IMR-90 (cell line): ENCODE measurements around the gene C16orf74. TPM values are rescaled to one million over a fixed set of nuclear protein-coding genes. Genes with fewer than 3 reads are reported as not detected.
A peak's percentile ranks its signal among the peaks of the same experiment; 100 is the strongest.

Experiments
- ATAC-seq: fragments of 200-7000 bp; cut with Tn5 transposase; 2 replicates; pipeline ENCODE4 v1.9.1; 2020; ENCODE audit warnings: low read depth, mild to moderate bottlenecking, moderate library complexity
- BruUV-seq: library from RNA; stranded (reverse); fragments of 400-500 nt; replicated peaks from 2 replicates; lab custom pipeline; 2021; lab: Mats Ljungman, UMichigan
- CTCF ChIA-PET: fragments of 300-600 bp; formaldehyde crosslinking; extraction: SDS; loops from one replicate; lab custom pipeline; 2021; ENCODE audit warnings: antibody characterized with exemption; lab: Yijun Ruan, JAX
- POLR2A ChIA-PET: fragments of 300-600 bp; sonication (Branson Sonifier 250); formaldehyde crosslinking; loops from one replicate; lab custom pipeline; 2022; ENCODE audit warnings: antibody characterized with exemption; ENCODE audit not compliant: unreplicated experiment; lab: Charles Lee
- DNase-seq: peaks from one replicate; pipeline ENCODE4 v3.0.0; 2013
- H2AFZ ChIP-seq: replicated peaks from 2 replicates; pipeline ENCODE3; 2013; ENCODE audit warnings: low read length, mild to moderate bottlenecking; ENCODE audit not compliant: poor library complexity
- H2AK5ac ChIP-seq: 2 replicates; pipeline ENCODE4 v1.6.1; 2013; ENCODE audit warnings: low read depth, low read length, inconsistent platforms
- H2AK9ac ChIP-seq: replicated peaks from 2 replicates; pipeline ENCODE3; 2013; ENCODE audit warnings: mild to moderate bottlenecking, low read depth, low read length, moderate library complexity; ENCODE audit not compliant: poor library complexity
- H2BK120ac ChIP-seq: 2 replicates; pipeline ENCODE4 v1.6.1; 2013; ENCODE audit warnings: low read depth, low read length, inconsistent platforms
- H2BK15ac ChIP-seq: 3 replicates; pipeline ENCODE4 v1.6.1; 2013; ENCODE audit warnings: low read depth, low read length, inconsistent platforms
- H2BK20ac ChIP-seq: 2 replicates; pipeline ENCODE4 v1.6.1; 2013; ENCODE audit warnings: low read depth, mild to moderate bottlenecking, inconsistent platforms, low read length, moderate library complexity
- H2BK5ac ChIP-seq: 2 replicates; pipeline ENCODE4 v1.6.1; 2013; ENCODE audit warnings: mild to moderate bottlenecking, low read depth, low read length, inconsistent platforms; ENCODE audit not compliant: poor library complexity, severe bottlenecking
- H3K14ac ChIP-seq: replicated peaks from 2 replicates; pipeline ENCODE4 v1.6.1; 2013; ENCODE audit warnings: low read depth, low read length, inconsistent platforms
- H3K18ac ChIP-seq: 2 replicates; pipeline ENCODE4 v1.6.1; 2013; ENCODE audit warnings: low read depth, low read length, control low read depth
- H3K23ac ChIP-seq: 2 replicates; pipeline ENCODE4 v1.6.1; 2013; ENCODE audit warnings: low read depth, low read length, inconsistent platforms
- H3K27ac ChIP-seq: 2 replicates; pipeline ENCODE4 v1.5.1; 2013; ENCODE audit warnings: mild to moderate bottlenecking, control low read depth, low read length; ENCODE audit not compliant: insufficient read depth
- H3K27me3 ChIP-seq: 2 replicates; pipeline ENCODE4 v1.6.1; 2013; ENCODE audit warnings: low read length; ENCODE audit not compliant: control insufficient read depth, insufficient read depth
- H3K36me3 ChIP-seq: 2 replicates; pipeline ENCODE4 v1.6.1; 2013; ENCODE audit warnings: low read length, mixed read lengths; ENCODE audit not compliant: control insufficient read depth, insufficient read depth
- H3K4ac ChIP-seq: 2 replicates; pipeline ENCODE4 v1.6.1; 2013; ENCODE audit warnings: low read depth, low read length, inconsistent platforms
- H3K4me1 ChIP-seq: 2 replicates; pipeline ENCODE4 v1.6.1; 2013; ENCODE audit warnings: low read length, mixed read lengths; ENCODE audit not compliant: control insufficient read depth, insufficient read depth
- H3K4me2 ChIP-seq: 2 replicates; pipeline ENCODE4 v1.6.1; 2013; ENCODE audit warnings: low read depth, mild to moderate bottlenecking, control low read depth, low read length, moderate library complexity
- H3K4me3 ChIP-seq: 2 replicates; pipeline ENCODE4 v1.5.1; 2013; ENCODE audit warnings: low read depth, mild to moderate bottlenecking, control low read depth, low read length, moderate library complexity; ENCODE audit not compliant: insufficient read depth
- H3K56ac ChIP-seq: 2 replicates; pipeline ENCODE4 v1.6.1; 2013; ENCODE audit warnings: low read length, inconsistent platforms; ENCODE audit not compliant: insufficient read depth; ENCODE audit errors: extremely low read depth
- H3K79me1 ChIP-seq, 2 experiments: 2 replicates each; pipeline ENCODE4 v1.6.1; 2013; ENCODE audit warnings: low read length in 2 of 2, inconsistent platforms in 1 of 2, low read depth in 1 of 2
- H3K9ac ChIP-seq: 2 replicates; pipeline ENCODE4 v1.6.1; 2013; ENCODE audit warnings: low read depth, low read length, control low read depth
- H3K9me1 ChIP-seq: 2 replicates; pipeline ENCODE4 v1.6.1; 2013; ENCODE audit warnings: low read length, inconsistent platforms; ENCODE audit not compliant: insufficient read depth
- H3K9me3 ChIP-seq: 2 replicates; pipeline ENCODE4 v1.6.1; 2013; ENCODE audit warnings: low read length; ENCODE audit not compliant: control insufficient read depth, insufficient read depth
- H4K20me1 ChIP-seq: 2 replicates; pipeline ENCODE4 v1.6.1; 2013; ENCODE audit warnings: low read length, inconsistent platforms; ENCODE audit not compliant: insufficient read depth
- H4K5ac ChIP-seq: 2 replicates; pipeline ENCODE4 v1.6.1; 2013; ENCODE audit warnings: mild to moderate bottlenecking, low read depth, low read length, control low read depth
- H4K8ac ChIP-seq, 2 experiments: 2 replicates each; pipeline ENCODE4 v1.6.1; 2013; ENCODE audit warnings: low read depth in 2 of 2, low read length in 2 of 2, control low read depth in 1 of 2, inconsistent platforms in 1 of 2
- H4K91ac ChIP-seq: 2 replicates; pipeline ENCODE4 v1.6.1; 2013; ENCODE audit warnings: low read depth, low read length, inconsistent platforms; ENCODE audit not compliant: insufficient read depth
- BHLHE40 ChIP-seq: fragments of 150-350 bp; IDR thresholded peaks from 2 replicates; pipeline ENCODE4 v1.6.1; 2016; ENCODE audit warnings: mild to moderate bottlenecking, low read depth, low read length
- CEBPB ChIP-seq: IDR thresholded peaks from 2 replicates; pipeline ENCODE4 v1.6.1; 2012; ENCODE audit warnings: low read depth, low read length, improper control_type of control experiment
- ELK1 ChIP-seq: fragments of 150-350 bp; IDR thresholded peaks from 2 replicates; pipeline ENCODE4 v1.6.1; 2016; ENCODE audit warnings: low read depth, mild to moderate bottlenecking, low read length, moderate library complexity, borderline replicate concordance
- FOS ChIP-seq: fragments of 150-350 bp; IDR thresholded peaks from 2 replicates; pipeline ENCODE4 v1.6.1; 2016; ENCODE audit warnings: low read depth, low read length
- NFE2L2 ChIP-seq: fragments of 150-350 bp; IDR thresholded peaks from 2 replicates; pipeline ENCODE4 v1.6.1; 2016; ENCODE audit warnings: low read depth, mild to moderate bottlenecking, low read length
- POLR2A ChIP-seq: IDR thresholded peaks from 2 replicates; pipeline ENCODE4 v1.6.1; 2012; ENCODE audit warnings: mild to moderate bottlenecking, low read depth, low read length
- RAD21 ChIP-seq: IDR thresholded peaks from 2 replicates; pipeline ENCODE4 v1.6.1; 2012; ENCODE audit warnings: low read length, improper control_type of control experiment
- RCOR1 ChIP-seq: IDR thresholded peaks from 2 replicates; pipeline ENCODE4 v1.6.1; 2012; ENCODE audit warnings: mild to moderate bottlenecking, low read length, improper control_type of control experiment; ENCODE audit not compliant: insufficient replicate concordance
- WGBS, 2 experiments: methylation state at CpG; one replicate each; pipeline versions ENCODE4 v1.1.5 to v1.1.7; 2013; ENCODE audit warnings: missing lambda C conversion rate in 2 of 2; ENCODE audit not compliant: insufficient read length in 1 of 2; ENCODE audit errors: extremely low coverage in 2 of 2; 5-methylcytosine and 5-hydroxymethylcytosine counted together
- dilution Hi-C: fragments of 300-500 bp; cut with HindIII; formaldehyde crosslinking; loops from one replicate; pipeline ENCODE4 v1.14.3; 2018; ENCODE audit warnings: low sequenced_read_pairs; ENCODE audit not compliant: unreplicated experiment
- in situ Hi-C: fragments of 300-500 bp; cut with MboI; formaldehyde crosslinking; loops from 3 replicates; pipeline ENCODE4 v1.14.3; 2019; ENCODE audit warnings: low sequenced_read_pairs, inconsistent platforms, mixed read lengths
- intact Hi-C: fragments of 100-400 bp; cut with micrococcal nuclease; formaldehyde crosslinking; loops from 2 replicates; pipeline ENCODE4 v1.10.0; 2022
- polyA plus RNA-seq, 3 experiments: library from polyadenylated mRNA; depleted of rRNA; stranded (reverse); fragments of >200 nt; gene quantifications; 2 replicates each; pipeline ENCODE4 v1.2.3, GENCODE V29; 2012; ENCODE audit warnings: low replicate concordance in 1 of 3
- total RNA-seq: library from RNA; depleted of rRNA; stranded (reverse); fragments of >200 nt; gene quantifications from 2 replicates; pipeline ENCODE4 v1.2.3, GENCODE V29; 2012

C16orf74 gene
- total and polyA plus RNA-seq, 2 of the 4 experiments (the other 2 are of a cell fraction) = 4.5 to 12.2 TPM

GRCh38 chr16:85768199-85768598 is 17.3 kb upstream of the C16orf74 start:
- Histone ChIP-seq H3K4ac (peak overlapping the region; percentile 91), H3K27me3 (no peaks in the 10 kb centered on the region), H4K5ac (peak overlapping the region; percentile 42; the same call in 1 of the 2 replicates), H2BK5ac (peak overlapping the region; percentile 4), H3K79me1 (peaks cover 0 to 10% of the 10 kb centered on the region in 2 experiments; a peak in 1 of 4 replicates), H3K9ac (no peak overlapping the region), H3K18ac (no peak overlapping the region), H3K56ac (peak overlapping the region; percentile 13; the same call in 1 of the 2 replicates), H2BK120ac (peak overlapping the region; percentile 81), H3K23ac (no peak overlapping the region), H3K9me3 (no peaks in the 10 kb centered on the region), H2AK9ac (peak overlapping the region; percentile 86), H2BK15ac (peak overlapping the region; percentile 62; the same call in 1 of the 3 replicates), H3K4me3 (no peak overlapping the region), H4K20me1 (no peaks in the 10 kb centered on the region), H3K4me2 (no peak overlapping the region), H3K14ac (peak overlapping the region; percentile 53; the same call in 1 of the 2 replicates), H3K36me3 (peaks cover 2% of the 10 kb centered on the region), H4K91ac (peak overlapping the region; percentile 86), H2BK20ac (peak overlapping the region; percentile 77), H3K4me1 (peaks cover 10% of the 10 kb centered on the region), H2AFZ (peak overlapping the region; percentile 94), H4K8ac (peak overlapping the region; percentile 43 to 70; a peak in 3 of 4 replicates), H3K27ac (no peak overlapping the region), H3K9me1 (peaks cover 16% of the 10 kb centered on the region), H2AK5ac (peak overlapping the region; percentile 69)
- no peak for TF ChIP-seq BHLHE40
- no peak for TF ChIP-seq FOS
- TF ChIP-seq POLR2A = no peak
- no peak for TF ChIP-seq CEBPB
- no peak for TF ChIP-seq RCOR1
- no peak for TF ChIP-seq RAD21
- no peak for TF ChIP-seq NFE2L2
- TF ChIP-seq ELK1 = no peak
- BruUV-seq = no TSS peak
- DNase-seq = no peak
- in situ Hi-C loops = no loop called here
- intact Hi-C loops = no loop called here
- POLR2A ChIA-PET = no interaction called here
- dilution Hi-C loops = no loop called here
- ATAC-seq = peak; percentile 13; the same call in 1 of the 2 replicates
- CTCF ChIA-PET = no interaction called here
- WGBS, 2 experiments = no CpG with 5 or more reads among the region's 2 CpGs
